Astrocyte of the cerebellum (primary cell): ENCODE data around the gene CPA4.
"Not testable (repeated sequence)": the region's sequence is repeated elsewhere in the genome, so short reads cannot be mapped to it uniquely, and the experiment has no call there.

Experiments used
- DNase-seq: peaks from one replicate; pipeline ENCODE4 v3.0.0-alpha.2; 2011; ENCODE audit warnings: low read depth
- H3K4me3 ChIP-seq: 2 replicates; pipeline ENCODE4 v1.5.1; 2011; ENCODE audit warnings: mild to moderate bottlenecking, low read depth, low read length, moderate library complexity
- in situ Hi-C: cut with HindIII; loops from 2 replicates; pipeline ENCODE4 v1.10.0; 2017; ENCODE audit warnings: low sequenced_read_pairs
- TF ChIP-seq, protein P1 (sequence below): IDR thresholded peaks from 2 replicates; pipeline ENCODE4 v1.5.1; 2012; ENCODE audit warnings: low read length, low read depth, moderate library complexity, mild to moderate bottlenecking; ENCODE audit errors: missing control alignments

The CPA4 gene

GRCh38 chr7:130292682-130293257 lies at the start of gene CPA4:
Gene CPA4, plus strand, starts transcription at chr7:130293161. Its CDS starts 20 bp downstream, at chr7:130293181.
- H3K4me3 ChIP-seq: no peak within 1 kb of the TSS
- in situ Hi-C loops: no loop called here
- peak; percentile 55 for DNase-seq
- TF ChIP-seq, protein P1, sequence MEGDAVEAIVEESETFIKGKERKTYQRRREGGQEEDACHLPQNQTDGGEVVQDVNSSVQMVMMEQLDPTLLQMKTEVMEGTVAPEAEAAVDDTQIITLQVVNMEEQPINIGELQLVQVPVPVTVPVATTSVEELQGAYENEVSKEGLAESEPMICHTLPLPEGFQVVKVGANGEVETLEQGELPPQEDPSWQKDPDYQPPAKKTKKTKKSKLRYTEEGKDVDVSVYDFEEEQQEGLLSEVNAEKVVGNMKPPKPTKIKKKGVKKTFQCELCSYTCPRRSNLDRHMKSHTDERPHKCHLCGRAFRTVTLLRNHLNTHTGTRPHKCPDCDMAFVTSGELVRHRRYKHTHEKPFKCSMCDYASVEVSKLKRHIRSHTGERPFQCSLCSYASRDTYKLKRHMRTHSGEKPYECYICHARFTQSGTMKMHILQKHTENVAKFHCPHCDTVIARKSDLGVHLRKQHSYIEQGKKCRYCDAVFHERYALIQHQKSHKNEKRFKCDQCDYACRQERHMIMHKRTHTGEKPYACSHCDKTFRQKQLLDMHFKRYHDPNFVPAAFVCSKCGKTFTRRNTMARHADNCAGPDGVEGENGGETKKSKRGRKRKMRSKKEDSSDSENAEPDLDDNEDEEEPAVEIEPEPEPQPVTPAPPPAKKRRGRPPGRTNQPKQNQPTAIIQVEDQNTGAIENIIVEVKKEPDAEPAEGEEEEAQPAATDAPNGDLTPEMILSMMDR: no peak

- in situ Hi-C loops, H3K4me3 ChIP-seq: not testable (repeated sequence)
- peak; percentile 36 for DNase-seq
Observed at GRCh38 chr7:130243486-130243885, 49.5 kb upstream of the CPA4 start.

DNA sequence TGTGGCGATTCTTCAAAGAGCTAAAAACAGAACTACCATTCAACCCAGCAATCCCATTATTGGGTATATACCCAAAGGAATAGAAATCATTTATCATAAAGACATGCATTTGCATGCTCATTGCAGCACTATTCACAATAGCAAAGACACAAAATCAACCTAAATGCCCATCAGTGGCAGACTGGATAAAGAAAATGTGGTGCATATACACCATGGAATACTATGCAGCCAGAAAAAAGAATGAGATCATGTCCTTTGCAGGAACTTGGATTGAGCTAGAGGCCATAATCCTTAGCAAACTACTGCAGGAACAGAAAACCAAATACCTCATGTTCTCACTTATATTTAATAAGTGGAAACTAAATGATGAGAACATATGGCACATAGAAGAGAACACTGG lies 46.5 kb upstream of the CPA4 start:
- DNase-seq, H3K4me3 ChIP-seq, in situ Hi-C loops: not testable (repeated sequence)

DNA sequence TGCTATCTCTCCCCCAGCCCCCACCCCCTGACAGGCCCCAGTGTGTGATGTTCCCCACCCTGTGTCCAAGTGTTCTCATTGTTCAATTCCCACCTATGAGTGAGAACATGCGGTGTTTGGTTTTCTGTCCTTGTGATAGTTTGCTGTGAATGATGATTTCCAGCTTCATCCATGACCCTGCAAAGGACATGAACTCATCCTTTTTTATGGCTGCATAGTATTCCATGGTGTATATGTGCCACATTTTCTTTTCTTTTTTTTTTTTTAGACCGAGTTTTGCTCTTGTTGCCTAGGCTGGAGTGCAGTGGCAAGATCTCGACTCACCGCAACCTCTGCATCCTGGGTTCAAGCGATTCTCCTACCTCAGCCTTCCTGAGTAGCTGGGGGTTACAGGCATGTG lies 44.1 kb upstream of the CPA4 start:
- in situ Hi-C loops, DNase-seq, H3K4me3 ChIP-seq: not testable (repeated sequence)

- DNase-seq, in situ Hi-C loops, H3K4me3 ChIP-seq: not testable (repeated sequence)
Observed at GRCh38 chr7:130249626-130250025, 43.3 kb upstream of the CPA4 start.

DNA sequence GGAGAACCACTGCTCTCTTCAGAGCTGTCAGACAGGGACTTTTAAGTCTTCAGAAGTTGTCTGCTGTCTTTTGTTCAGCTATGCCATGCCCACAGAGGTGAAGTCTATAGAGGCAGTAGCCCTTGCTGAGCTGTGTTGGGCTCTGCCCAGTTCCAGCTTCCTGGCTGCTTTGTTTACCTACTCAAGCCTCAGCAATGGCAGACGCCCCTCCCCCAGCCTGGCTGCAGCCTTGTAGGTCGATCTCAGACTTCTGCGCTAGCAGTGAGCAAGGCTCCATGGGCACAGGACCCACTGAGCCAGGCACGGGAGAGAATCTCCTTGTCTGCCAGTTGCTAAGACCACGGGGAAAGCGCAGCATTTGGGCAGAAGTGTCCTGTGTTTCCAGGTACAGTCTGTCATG lies 38.4 kb upstream of the CPA4 start:
- in situ Hi-C loops: no loop called here
- no peak overlapping the region for H3K4me3 ChIP-seq
- TF ChIP-seq, protein P1: no peak
- DNase-seq: no peak

- in situ Hi-C loops: no loop called here
- no peak for DNase-seq
- H3K4me3 ChIP-seq: no peak overlapping the region
- TF ChIP-seq, protein P1: no peak
Observed at GRCh38 chr7:130256704-130257103, 36.3 kb upstream of the CPA4 start.

GRCh38 chr7:130258494-130259078 lies 34.4 kb upstream of the CPA4 start:
- no peak for DNase-seq
- no peak overlapping the region for H3K4me3 ChIP-seq
- in situ Hi-C loops: no loop called here
- TF ChIP-seq, protein P1: no peak

- TF ChIP-seq, protein P1: no peak
- in situ Hi-C loops: loop anchor here (5.0 kb wide), 1 partner anchor 50 kb away; no protein-coding TSS in a partner anchor
- H3K4me3 ChIP-seq: no peak overlapping the region
- no peak for DNase-seq
Observed at GRCh38 chr7:130262448-130262847, 30.5 kb upstream of the CPA4 start.
